H1 (cell line): Measurements from ENCODE around the gene AHDC1. TPM values are rescaled to one million over a fixed set of nuclear protein-coding genes. Genes with fewer than 3 reads are reported as not detected.

Experiments
- CTCF ChIA-PET: fragments of 300-600 bp; sonication (Branson Sonifier 250); formaldehyde crosslinking; loops from one replicate; lab custom pipeline; 2021; ENCODE audit not compliant: partially characterized antibody; lab: Charles Lee
- POLR2A ChIA-PET: fragments of 300-600 bp; sonication (Branson Sonifier 250); formaldehyde crosslinking; loops from one replicate; lab custom pipeline; 2021; ENCODE audit warnings: inconsistent platforms; ENCODE audit not compliant: partially characterized antibody; lab: Charles Lee
- DNase-seq, 2 experiments: peaks; one replicate each; pipeline versions ENCODE4 v3.0.0 to v3.0.0-alpha.2; 2010 to 2022; ENCODE audit warnings: low spot score in 2 of 2, low read depth in 1 of 2, mixed read lengths in 1 of 2
- FAIRE-seq: peaks from 2 replicates; lab custom pipeline; 2011; peaks lifted over from hg19 to GRCh38; lab: Jason Lieb, UNC
- H2AFZ ChIP-seq: 2 replicates; pipeline ENCODE4 v1.8.1; 2012; ENCODE audit warnings: low read length, inconsistent platforms
- H2AK5ac ChIP-seq: 2 replicates; pipeline ENCODE4 v1.6.1; 2013; ENCODE audit warnings: low read depth, low read length
- H2BK120ac ChIP-seq: replicated peaks from 2 replicates; pipeline ENCODE3; 2013; ENCODE audit warnings: low read depth, low read length, inconsistent platforms
- H2BK12ac ChIP-seq: 2 replicates; pipeline ENCODE4 v1.6.1; 2013; ENCODE audit warnings: low read depth, low read length
- H2BK15ac ChIP-seq: 2 replicates; pipeline ENCODE4 v1.6.1; 2013; ENCODE audit warnings: low read length
- H2BK20ac ChIP-seq: 2 replicates; pipeline ENCODE4 v1.6.1; 2013; ENCODE audit warnings: low read length
- H2BK5ac ChIP-seq: 2 replicates; pipeline ENCODE4 v1.6.1; 2013; ENCODE audit warnings: low read depth, low read length
- H3K14ac ChIP-seq: 2 replicates; pipeline ENCODE4 v1.6.1; 2013; ENCODE audit warnings: inconsistent platforms; ENCODE audit not compliant: insufficient read length
- H3K18ac ChIP-seq: 2 replicates; pipeline ENCODE4 v1.6.1; 2013; ENCODE audit warnings: low read length; ENCODE audit errors: extremely low read depth
- H3K23ac ChIP-seq: 2 replicates; pipeline ENCODE4 v1.6.1; 2013; ENCODE audit warnings: inconsistent platforms; ENCODE audit not compliant: insufficient read length
- H3K23me2 ChIP-seq: 2 replicates; pipeline ENCODE4 v1.6.1; 2013; ENCODE audit warnings: low read depth, low read length
- H3K27ac ChIP-seq: 2 replicates; pipeline ENCODE4 v1.6.1; 2011; ENCODE audit warnings: low read depth, low read length, inconsistent platforms
- H3K27me3 ChIP-seq, 4 experiments: replicated peaks in 1 of 4; 1 replicate in 1 of 4; 2 replicates in 3 of 4; pipeline versions ENCODE4 v1.6.1 to v1.8.1; 2011 to 2013; ENCODE audit warnings: low read length in 3 of 4, mild to moderate bottlenecking in 3 of 4, inconsistent platforms in 2 of 4, mixed read lengths in 2 of 4, moderate library complexity in 1 of 4; ENCODE audit not compliant: control insufficient read depth in 3 of 4, insufficient read depth in 3 of 4; ENCODE audit errors: extremely low read depth in 1 of 4
- H3K36me3 ChIP-seq, 4 experiments: 2 replicates each; pipeline versions ENCODE4 v1.6.1 to v1.8.1; 2011 to 2013; ENCODE audit warnings: mild to moderate bottlenecking in 4 of 4, low read length in 3 of 4, moderate library complexity in 2 of 4, control low read depth in 1 of 4, inconsistent platforms in 1 of 4; ENCODE audit not compliant: insufficient read depth in 4 of 4, control insufficient read depth in 2 of 4
- H3K4ac ChIP-seq: replicated peaks from 2 replicates; pipeline ENCODE3; 2013; ENCODE audit warnings: low read length, low read depth, mixed read lengths, inconsistent platforms; ENCODE audit not compliant: insufficient read length
- H3K4me1 ChIP-seq, 4 experiments: replicated peaks in 1 of 4; 1 replicate in 1 of 4; 2 replicates in 3 of 4; pipeline versions ENCODE4 v1.6.1 to v1.8.1; 2011 to 2013; ENCODE audit warnings: low read length in 3 of 4, inconsistent platforms in 2 of 4, mixed read lengths in 1 of 4; ENCODE audit not compliant: insufficient read depth in 4 of 4, control insufficient read depth in 3 of 4
- H3K4me2 ChIP-seq, 2 experiments: 2 replicates each; pipeline versions ENCODE4 v1.6.1 to v1.8.1; 2011 to 2013; ENCODE audit warnings: low read depth in 2 of 2, low read length in 2 of 2, control low read depth in 1 of 2, inconsistent platforms in 1 of 2, mild to moderate bottlenecking in 1 of 2; ENCODE audit not compliant: insufficient read depth in 1 of 2
- H3K4me3 ChIP-seq, 4 experiments: fragments of 200-600, 300-600 bp in 1 of 4; sonication (generic), shearing (Covaris generic), sonication (Bioruptor Twin) in 1 of 4; 2 replicates each; pipeline versions ENCODE4 v1.5.1 to v1.8.1; 2011 to 2016; ENCODE audit warnings: low read length in 4 of 4, low read depth in 3 of 4, control low read depth in 2 of 4, inconsistent platforms in 2 of 4, mild to moderate bottlenecking in 2 of 4, mixed read lengths in 1 of 4, moderate library complexity in 1 of 4; ENCODE audit not compliant: insufficient read depth in 2 of 4; ENCODE audit errors: extremely low read depth in 1 of 4
- H3K56ac ChIP-seq: replicated peaks from 2 replicates; pipeline ENCODE3; 2013; ENCODE audit warnings: low read depth, mild to moderate bottlenecking, mixed read lengths, low read length, inconsistent platforms; ENCODE audit not compliant: insufficient read length
- H3K79me1 ChIP-seq: 2 replicates; pipeline ENCODE4 v1.6.1; 2013; ENCODE audit warnings: low read depth, low read length, control low read depth
- H3K79me2 ChIP-seq, 2 experiments: 2 replicates each; pipeline versions ENCODE4 v1.6.1 to v1.8.1; 2012 to 2013; ENCODE audit warnings: low read length in 2 of 2, mild to moderate bottlenecking in 2 of 2, inconsistent platforms in 1 of 2; ENCODE audit not compliant: insufficient read depth in 2 of 2, control insufficient read depth in 1 of 2
- H3K9ac ChIP-seq, 4 experiments: replicated peaks in 1 of 4; 1 replicate in 1 of 4; 2 replicates in 3 of 4; pipeline versions ENCODE4 v1.6.1 to v1.8.1; 2011 to 2013; ENCODE audit warnings: low read depth in 3 of 4, low read length in 3 of 4, control low read depth in 2 of 4, mild to moderate bottlenecking in 2 of 4, moderate library complexity in 2 of 4, inconsistent platforms in 1 of 4; ENCODE audit errors: extremely low read depth in 1 of 4
- H3K9me3 ChIP-seq, 2 experiments: 2 replicates each; pipeline versions ENCODE4 v1.6.1 to v1.8.1; 2012 to 2013; ENCODE audit warnings: mild to moderate bottlenecking in 2 of 2, moderate library complexity in 2 of 2, control low read depth in 1 of 2, inconsistent platforms in 1 of 2, low read depth in 1 of 2, low read length in 1 of 2, mixed read lengths in 1 of 2; ENCODE audit not compliant: insufficient read depth in 2 of 2
- H4K20me1 ChIP-seq, 2 experiments: replicated peaks in 1 of 2; 2 replicates each; pipeline versions ENCODE3 to v1.8.1; 2011 to 2013; ENCODE audit warnings: inconsistent platforms in 2 of 2, low read length in 2 of 2, mild to moderate bottlenecking in 1 of 2; ENCODE audit not compliant: insufficient read depth in 2 of 2, control insufficient read depth in 1 of 2
- H4K5ac ChIP-seq: 2 replicates; pipeline ENCODE4 v1.6.1; 2013; ENCODE audit warnings: low read length, low read depth, mixed read lengths, inconsistent platforms; ENCODE audit not compliant: insufficient read length
- H4K8ac ChIP-seq: 2 replicates; pipeline ENCODE4 v1.8.0; 2013; ENCODE audit warnings: mild to moderate bottlenecking, moderate library complexity, low read length, inconsistent platforms; ENCODE audit not compliant: insufficient read depth; ENCODE audit errors: extremely low read depth
- H4K91ac ChIP-seq: replicated peaks from 2 replicates; pipeline ENCODE3; 2013; ENCODE audit warnings: low read length, mixed read lengths, inconsistent platforms; ENCODE audit not compliant: insufficient read length
- SP1 ChIP-seq: IDR thresholded peaks from 2 replicates; pipeline ENCODE4 v1.6.1; 2011; ENCODE audit warnings: low read depth, low read length
- SP4 ChIP-seq: IDR thresholded peaks from 2 replicates; pipeline ENCODE4 v1.6.1; 2012; ENCODE audit warnings: low read length, inconsistent platforms
- WGBS, 2 experiments: shearing (Covaris generic) in 1 of 2; methylation state at CpG; one replicate each; pipeline versions ENCODE4 v1.1.6 to v1.1.7; 2013 to 2015; ENCODE audit warnings: low lambda C conversion rate in 2 of 2, mixed read lengths in 2 of 2, inconsistent platforms in 1 of 2, low coverage in 1 of 2, missing lambda C conversion rate in 1 of 2; ENCODE audit not compliant: insufficient replicate concordance in 2 of 2, insufficient coverage in 1 of 2, insufficient read length in 1 of 2; ENCODE audit errors: extremely low coverage in 1 of 2, missing lambda C conversion rate in 1 of 2; 5-methylcytosine and 5-hydroxymethylcytosine counted together
- polyA plus RNA-seq, 7 experiments: library from polyadenylated mRNA; depleted of rRNA in 3 of 7; stranded (reverse) in 5 of 7; unstranded in 2 of 7; fragments of >200 nt in 5 of 7; fragments of 200-250 nt in 2 of 7; gene quantifications; 1 replicate in 5 of 7; 2 replicates in 1 of 7; 4 replicates in 1 of 7; pipeline versions ENCODE4 v1.2.1 to v1.2.3, GENCODE V29; 2011 to 2013; ENCODE audit warnings: missing spikeins in 2 of 7, mixed read lengths in 2 of 7
- total RNA-seq: library from RNA; stranded (reverse); fragmentation: NEBNext Ultra II Directional; extraction: Animal tissue kit (Norgen Biotek cat#: 25700); gene quantifications from 2 replicates; pipeline ENCODE4 v1.2.1, GENCODE V29; 2021

The AHDC1 gene
- total and polyA plus RNA-seq, 2 of the 8 experiments (the other 6 are each of a cell fraction or from before 2014, with no cell fraction given) = 4.4 to 35.1 TPM

DNA sequence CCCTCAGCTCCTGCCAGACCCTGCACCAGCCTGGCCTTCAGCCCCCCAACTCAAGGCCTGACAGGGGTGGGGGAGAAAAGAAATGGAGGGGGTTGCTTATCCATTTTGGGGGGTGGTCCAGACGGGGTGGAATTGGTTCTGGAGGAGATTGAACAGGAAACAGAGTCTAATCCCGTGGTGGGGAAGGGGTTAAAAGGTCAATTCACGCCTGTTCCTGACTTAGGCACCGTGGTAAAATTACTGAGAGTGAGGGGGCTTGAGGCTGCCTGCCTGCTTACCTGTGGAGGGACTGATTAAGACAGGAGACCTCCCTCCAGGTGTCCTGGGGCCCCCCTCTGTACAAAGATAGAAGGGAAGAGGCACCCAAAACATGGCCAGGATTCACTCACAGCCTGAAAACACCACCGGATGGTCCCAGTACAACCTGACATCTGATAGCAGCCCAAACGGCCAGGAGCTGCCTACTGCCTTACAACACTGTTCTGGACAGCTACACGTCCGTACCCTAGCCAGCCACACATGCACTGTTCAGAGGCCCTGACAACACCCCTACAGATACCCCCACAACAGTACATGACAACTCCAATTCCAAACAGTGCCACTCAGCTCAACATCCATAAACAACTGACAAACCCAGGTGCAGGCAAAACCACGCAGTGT, 31.8 kb downstream of the AHDC1 start:
- FAIRE-seq (no peak), DNase-seq (no peak)
- Histone ChIP-seq H3K27ac (peak overlapping the region; percentile 46; the same call in 1 of the 2 replicates), H3K36me3 (no peaks in the 10 kb centered on the region), H2AK5ac (peak overlapping the region; percentile 32; the same call in 1 of the 2 replicates), H3K23ac (no peak overlapping the region), H3K4me3 (peak overlapping the region in 3 of 4 experiments; percentile 4 to 49 (median 20); a peak in 6 of 8 replicates), H2BK5ac (peak overlapping the region; percentile 91; the same call in 1 of the 2 replicates), H4K8ac (no peak overlapping the region; the same call in 1 of the 2 replicates), H2BK15ac (peak overlapping the region; percentile 8; the same call in 1 of the 2 replicates), H3K56ac (no peak overlapping the region), H3K9me3 (no peaks in the 10 kb centered on the region), H3K4ac (peak overlapping the region; percentile 32), H3K9ac (peak overlapping the region in 2 of 4 experiments; percentile 5 to 8; a peak in 1 of 7 replicates), H2BK12ac (peak overlapping the region; percentile 11), H3K23me2 (peaks cover 6% of the 10 kb centered on the region; the same call in 1 of the 2 replicates), H3K4me2 (peak overlapping the region; percentile 63 to 64), H4K91ac (peak overlapping the region; percentile 62), H3K79me2 (peaks cover 0 to 41% of the 10 kb centered on the region in 2 experiments; a peak in 2 of 4 replicates), H3K4me1 (peaks cover 57 to 77% (median 65%) of the 10 kb centered on the region in 4 experiments), H3K14ac (no peak overlapping the region), H4K5ac (peak overlapping the region; percentile 2), H2BK120ac (peak overlapping the region; percentile 12), H4K20me1 (peaks cover 7 to 23% of the 10 kb centered on the region in 2 experiments), H3K27me3 (no peaks in the 10 kb centered on the region), H3K18ac (peak overlapping the region; percentile 84), H3K79me1 (peaks cover 14% of the 10 kb centered on the region), H2BK20ac (peak overlapping the region; percentile 39; the same call in 1 of the 2 replicates), H2AFZ (no peak overlapping the region)
- ChIA-PET POLR2A (interaction anchor here (0.5 to 25.0 kb wide), 14 partner anchors 3 to 169 kb away, joined by 3 to 355 read pairs (median 4); partner anchors contain the start of gene AHDC1), CTCF (interaction anchor here (0.6 to 56.1 kb wide), 12 partner anchors 8 to 272 kb away, joined by 3 to 1807 read pairs (median 6); partner anchors contain the start of gene AHDC1)
- WGBS, 2 experiments = 20% methylated on average over 9 of the region's 9 CpGs; no CpG with 5 or more reads in 1 of the 2 experiments
- TF ChIP-seq SP1 = 0 out of 2 replicates have a peak, but pooled peaks have one; percentile 44
- TF ChIP-seq SP4 = 0 out of 2 replicates have a peak, but pooled peaks have one; percentile 46
